Lower leg skin (tissue), 3 donors: Measurements from ENCODE around the gene PLXNC1.

Experiments used
- POLR2A ChIP-seq, 2 donors: fragments of 450-650 bp; IDR thresholded peaks; one replicate each; pipeline ENCODE4 v1.6.1; 2016 to 2017; ENCODE audit warnings: antibody characterized with exemption in 2 of 2, mild to moderate bottlenecking in 1 of 2, moderate library complexity in 1 of 2
- TF ChIP-seq, protein P1 (sequence below), 3 donors: fragments of 450-650 bp; IDR thresholded peaks; one replicate each; pipeline ENCODE4 v1.5.1; 2016; ENCODE audit warnings: antibody characterized with exemption in 3 of 3, mild to moderate bottlenecking in 3 of 3, moderate library complexity in 2 of 3

DNA sequence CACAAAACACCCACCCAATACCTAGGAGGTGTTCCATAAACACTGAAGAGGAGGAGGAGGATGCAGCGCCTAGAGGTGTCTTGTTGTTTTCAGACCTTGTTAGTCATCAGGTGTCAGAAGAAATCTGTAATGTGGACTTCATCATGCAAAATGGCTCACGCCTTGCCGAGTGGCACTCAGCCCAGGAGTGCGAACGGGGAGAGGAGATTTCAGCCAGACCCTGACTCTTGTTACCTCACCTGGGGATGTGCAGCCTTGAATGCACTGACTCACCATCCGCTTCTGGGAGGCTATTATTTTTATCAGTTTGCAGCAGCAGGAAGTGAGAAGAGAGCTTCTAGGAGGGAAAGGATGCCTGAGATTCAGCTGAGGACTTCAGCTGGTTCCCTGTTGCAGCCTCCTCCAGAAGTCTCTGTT, 48.2 kb upstream of the PLXNC1 start:
- TF ChIP-seq, protein P1, sequence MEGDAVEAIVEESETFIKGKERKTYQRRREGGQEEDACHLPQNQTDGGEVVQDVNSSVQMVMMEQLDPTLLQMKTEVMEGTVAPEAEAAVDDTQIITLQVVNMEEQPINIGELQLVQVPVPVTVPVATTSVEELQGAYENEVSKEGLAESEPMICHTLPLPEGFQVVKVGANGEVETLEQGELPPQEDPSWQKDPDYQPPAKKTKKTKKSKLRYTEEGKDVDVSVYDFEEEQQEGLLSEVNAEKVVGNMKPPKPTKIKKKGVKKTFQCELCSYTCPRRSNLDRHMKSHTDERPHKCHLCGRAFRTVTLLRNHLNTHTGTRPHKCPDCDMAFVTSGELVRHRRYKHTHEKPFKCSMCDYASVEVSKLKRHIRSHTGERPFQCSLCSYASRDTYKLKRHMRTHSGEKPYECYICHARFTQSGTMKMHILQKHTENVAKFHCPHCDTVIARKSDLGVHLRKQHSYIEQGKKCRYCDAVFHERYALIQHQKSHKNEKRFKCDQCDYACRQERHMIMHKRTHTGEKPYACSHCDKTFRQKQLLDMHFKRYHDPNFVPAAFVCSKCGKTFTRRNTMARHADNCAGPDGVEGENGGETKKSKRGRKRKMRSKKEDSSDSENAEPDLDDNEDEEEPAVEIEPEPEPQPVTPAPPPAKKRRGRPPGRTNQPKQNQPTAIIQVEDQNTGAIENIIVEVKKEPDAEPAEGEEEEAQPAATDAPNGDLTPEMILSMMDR (IDR thresholded peaks at IDR 0.05): no peak
- TF ChIP-seq POLR2A (IDR thresholded peaks at IDR 0.05): no peak
